CD4-positive, CD25-positive, alpha-beta regulatory T cell (primary cell): ENCODE measurements around the gene BBS9. TPM values are rescaled to one million over a fixed set of nuclear protein-coding genes. Genes with fewer than 3 reads are reported as not detected.
A peak's percentile ranks its signal among the peaks of the same experiment; 100 is the strongest.

ENCODE experiments used
- ATAC-seq, 2 donors: fragments of 150-1000 bp; cut with Tn5 transposase; one replicate each; pipeline ENCODE4 v1.10.0; 2021; ENCODE audit warnings: low read depth in 2 of 2, moderate number of reproducible peaks in 2 of 2, moderate library complexity in 1 of 2
- DNase-seq, 3 donors: peaks; one replicate each; pipeline versions ENCODE4 v3.0.0 to v3.0.0-alpha.2; 2012 to 2022; ENCODE audit warnings: mixed read lengths in 1 of 3
- H3K27ac ChIP-seq: one replicate; pipeline ENCODE4 v1.7.0; 2013; ENCODE audit warnings: mild to moderate bottlenecking, low read length; ENCODE audit not compliant: insufficient read depth, poor library complexity, severe bottlenecking
- H3K27me3 ChIP-seq: one replicate; pipeline ENCODE4 v1.7.0; 2013; ENCODE audit warnings: low read length; ENCODE audit not compliant: control insufficient read depth, insufficient read depth
- H3K36me3 ChIP-seq: one replicate; pipeline ENCODE4 v1.7.0; 2013; ENCODE audit warnings: mild to moderate bottlenecking, low read length, moderate library complexity; ENCODE audit not compliant: control insufficient read depth, insufficient read depth
- H3K4me1 ChIP-seq: 2 replicates; pipeline ENCODE4 v1.7.0; 2013; ENCODE audit warnings: mild to moderate bottlenecking, low read length; ENCODE audit not compliant: insufficient read depth, control insufficient read depth, poor library complexity, severe bottlenecking
- H3K4me3 ChIP-seq: one replicate; pipeline ENCODE4 v1.7.0; 2013; ENCODE audit warnings: low read depth, mild to moderate bottlenecking, low read length, moderate library complexity
- H3K9me3 ChIP-seq, 2 experiments: 1 replicate in 1 of 2; 2 replicates in 1 of 2; pipeline ENCODE4 v1.7.0; 2013; ENCODE audit warnings: low read length in 2 of 2, mild to moderate bottlenecking in 1 of 2, moderate library complexity in 1 of 2; ENCODE audit not compliant: control insufficient read depth in 2 of 2
- H3K27ac Mint-ChIP-seq, 3 donors: one replicate each; pipeline ENCODE4 v1.8.0; 2020 to 2022; ENCODE audit warnings: mild to moderate bottlenecking in 3 of 3, mixed read lengths in 3 of 3, moderate library complexity in 2 of 3
- H3K27me3 Mint-ChIP-seq: one replicate; pipeline ENCODE4 v1.8.0; 2022; ENCODE audit warnings: mild to moderate bottlenecking, mixed read lengths
- H3K36me3 Mint-ChIP-seq: one replicate; pipeline ENCODE4 v1.8.0; 2020; ENCODE audit warnings: mixed read lengths
- H3K4me1 Mint-ChIP-seq, 4 donors: one replicate each; pipeline ENCODE4 v1.8.0; 2020 to 2022; ENCODE audit warnings: mixed read lengths in 4 of 4, mild to moderate bottlenecking in 1 of 4
- H3K4me3 Mint-ChIP-seq, 4 donors: one replicate each; pipeline ENCODE4 v1.8.0; 2020 to 2022; ENCODE audit warnings: mild to moderate bottlenecking in 4 of 4, mixed read lengths in 4 of 4, moderate library complexity in 3 of 4
- H3K9me3 Mint-ChIP-seq, 7 donors: one replicate each; pipeline ENCODE4 v1.8.0; 2020 to 2022; ENCODE audit warnings: mixed read lengths in 7 of 7, mild to moderate bottlenecking in 3 of 7, moderate library complexity in 2 of 7
- polyA plus RNA-seq, 4 donors: library from polyadenylated mRNA; unstranded; fragments of 300-500 nt; fragmentation: Illumina TruSeq; gene quantifications; one replicate each; pipeline ENCODE4 v1.2.3, GENCODE V29; 2021
- total RNA-seq: library from RNA; stranded (reverse); gene quantifications from one replicate; pipeline ENCODE4 v1.2.3, GENCODE V29; 2022

Gene BBS9
- total and polyA plus RNA-seq, 5 donors from 2014 or later, result 8.1 to 18.7 (median 13.2) TPM

DNA sequence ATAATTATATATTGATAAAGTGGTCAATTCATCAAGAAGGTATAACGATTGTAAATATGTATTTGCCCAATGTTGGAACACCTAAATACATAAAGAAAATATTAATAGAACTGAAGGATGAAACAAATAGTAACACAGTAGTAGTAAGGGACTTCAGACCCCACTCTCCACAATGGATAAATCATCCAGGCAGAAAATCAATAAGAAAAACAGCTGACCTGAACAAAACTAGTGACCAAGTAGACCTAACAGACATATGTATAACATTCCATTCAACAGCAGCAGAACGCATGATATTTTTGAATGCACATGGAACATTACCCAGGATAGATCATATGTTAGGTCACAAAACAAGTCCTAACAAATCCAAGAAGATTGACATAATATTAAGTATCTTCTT, 489.9 kb downstream of the BBS9 start:
- no peaks in the 10 kb centered on the region for H3K27me3 Mint-ChIP-seq
- DNase-seq (no peak), ATAC-seq (no peak)
- H3K36me3 Mint-ChIP-seq, result no peaks in the 10 kb centered on the region
- no peak overlapping the region for H3K4me3 ChIP-seq
- no peak overlapping the region for H3K4me3 Mint-ChIP-seq
- H3K36me3 ChIP-seq, result no peaks in the 10 kb centered on the region
- peaks cover 3 to 39% (median 9%) of the 10 kb centered on the region in 7 donors for H3K9me3 Mint-ChIP-seq
- no peaks in the 10 kb centered on the region for H3K4me1 ChIP-seq
- H3K27ac ChIP-seq, result no peak overlapping the region
- H3K27me3 ChIP-seq, result no peaks in the 10 kb centered on the region
- peaks cover 0 to 4% (median 0%) of the 10 kb centered on the region in 4 donors for H3K4me1 Mint-ChIP-seq
- no peak overlapping the region for H3K27ac Mint-ChIP-seq
- H3K9me3 ChIP-seq, result no peaks in the 10 kb centered on the region

DNA sequence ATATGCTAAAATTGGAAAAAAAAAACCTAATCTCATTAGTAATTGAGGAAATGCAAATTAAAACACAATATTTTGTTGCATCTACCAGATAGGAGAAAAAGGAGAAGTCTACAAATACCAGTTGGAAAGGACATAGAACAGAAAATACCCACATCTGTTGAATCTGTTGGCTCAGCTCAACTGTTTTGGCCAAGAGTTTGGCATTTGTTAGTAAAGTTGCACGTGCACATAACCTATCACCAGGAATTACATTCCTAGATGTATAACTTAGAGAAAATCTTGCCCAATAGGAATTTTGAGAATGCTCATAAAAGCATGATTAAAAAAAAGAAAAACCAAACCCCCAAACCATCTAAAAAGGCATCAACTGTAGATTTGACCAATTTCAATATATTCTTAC, 493.9 kb downstream of the BBS9 start:
- peaks cover 3 to 33% (median 6%) of the 10 kb centered on the region in 7 donors for H3K9me3 Mint-ChIP-seq
- no peak overlapping the region for H3K4me3 Mint-ChIP-seq
- peaks cover 3% of the 10 kb centered on the region for H3K36me3 Mint-ChIP-seq
- DNase-seq, result no peak
- Histone ChIP-seq H3K9me3 (no peaks in the 10 kb centered on the region), H3K36me3 (no peaks in the 10 kb centered on the region), H3K4me3 (no peak overlapping the region), H3K4me1 (no peaks in the 10 kb centered on the region), H3K27ac (no peak overlapping the region), H3K27me3 (no peaks in the 10 kb centered on the region)
- peaks cover 0 to 4% (median 0%) of the 10 kb centered on the region in 4 donors for H3K4me1 Mint-ChIP-seq
- H3K27me3 Mint-ChIP-seq, result peaks cover 5% of the 10 kb centered on the region
- ATAC-seq, result no peak
- no peak overlapping the region for H3K27ac Mint-ChIP-seq

- Mint-ChIP-seq H3K27ac (no peak overlapping the region), H3K27me3 (peaks cover 5% of the 10 kb centered on the region), H3K4me1 (peaks cover 0 to 4% (median 0%) of the 10 kb centered on the region in 4 donors), H3K36me3 (peaks cover 3% of the 10 kb centered on the region), H3K9me3 (peaks cover 1 to 28% (median 6%) of the 10 kb centered on the region in 7 donors), H3K4me3 (no peak overlapping the region)
- no peaks in the 10 kb centered on the region for H3K9me3 ChIP-seq
- H3K27ac ChIP-seq, result no peak overlapping the region
- no peak for ATAC-seq
- no peak overlapping the region for H3K4me3 ChIP-seq
- no peaks in the 10 kb centered on the region for H3K27me3 ChIP-seq
- no peak for DNase-seq
- no peaks in the 10 kb centered on the region for H3K4me1 ChIP-seq
- no peaks in the 10 kb centered on the region for H3K36me3 ChIP-seq
Observed at GRCh38 chr7:33624215-33624614, 494.9 kb downstream of the BBS9 start.

GRCh38 chr7:33626869-33627268, 497.5 kb downstream of the BBS9 start:
- ATAC-seq (no peak), DNase-seq (no peak)
- Mint-ChIP-seq H3K36me3 (peaks cover 3% of the 10 kb centered on the region), H3K27ac (no peak overlapping the region), H3K9me3 (peaks cover 0 to 8% (median 2%) of the 10 kb centered on the region in 7 donors), H3K4me3 (no peak overlapping the region), H3K4me1 (peaks cover 0 to 4% (median 0%) of the 10 kb centered on the region in 4 donors), H3K27me3 (peaks cover 5% of the 10 kb centered on the region)
- Histone ChIP-seq H3K36me3 (no peaks in the 10 kb centered on the region), H3K9me3 (no peaks in the 10 kb centered on the region), H3K27ac (no peak overlapping the region), H3K4me3 (no peak overlapping the region), H3K4me1 (no peaks in the 10 kb centered on the region), H3K27me3 (no peaks in the 10 kb centered on the region)

GRCh38 chr7:33627741-33628140, 498.4 kb downstream of the BBS9 start:
- Mint-ChIP-seq H3K36me3 (peaks cover 3% of the 10 kb centered on the region), H3K27me3 (peaks cover 5% of the 10 kb centered on the region), H3K27ac (peak overlapping the region in 1 of 3 donors; percentile 7), H3K9me3 (peaks cover 0 to 8% (median 2%) of the 10 kb centered on the region in 7 donors), H3K4me1 (peaks cover 0 to 4% (median 0%) of the 10 kb centered on the region in 4 donors), H3K4me3 (no peak overlapping the region)
- no peaks in the 10 kb centered on the region for H3K4me1 ChIP-seq
- ATAC-seq (no peak), DNase-seq (no peak)
- H3K27ac ChIP-seq, result no peak overlapping the region
- no peak overlapping the region for H3K4me3 ChIP-seq
- no peaks in the 10 kb centered on the region for H3K36me3 ChIP-seq
- no peaks in the 10 kb centered on the region for H3K9me3 ChIP-seq
- H3K27me3 ChIP-seq, result no peaks in the 10 kb centered on the region

DNA sequence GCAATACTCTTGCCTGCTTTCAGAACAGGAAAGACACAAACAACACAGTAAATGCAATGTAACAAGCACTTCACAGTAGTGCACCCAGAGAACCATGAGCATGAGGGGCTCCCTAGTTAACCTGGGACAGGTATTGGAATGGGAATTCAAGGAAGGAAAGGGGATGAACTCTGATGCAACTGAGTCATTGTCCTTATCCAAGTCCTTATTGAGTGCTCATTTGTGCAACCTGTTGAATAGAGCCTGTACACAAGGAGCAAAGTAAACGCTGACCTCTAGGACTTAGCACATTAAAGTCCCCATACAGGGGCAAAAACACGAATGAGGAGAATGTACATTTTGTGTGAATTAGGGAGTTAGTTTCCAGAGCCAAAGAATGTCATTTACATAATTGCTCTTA, 499.5 kb downstream of the BBS9 start:
- Mint-ChIP-seq H3K27ac (no peak overlapping the region), H3K36me3 (peaks cover 3% of the 10 kb centered on the region), H3K4me3 (no peak overlapping the region), H3K27me3 (peaks cover 5% of the 10 kb centered on the region), H3K4me1 (peaks cover 0 to 4% (median 0%) of the 10 kb centered on the region in 4 donors), H3K9me3 (peaks cover 0 to 8% (median 1%) of the 10 kb centered on the region in 7 donors)
- Histone ChIP-seq H3K27ac (no peak overlapping the region), H3K9me3 (no peaks in the 10 kb centered on the region), H3K27me3 (no peaks in the 10 kb centered on the region), H3K36me3 (no peaks in the 10 kb centered on the region), H3K4me1 (no peaks in the 10 kb centered on the region), H3K4me3 (no peak overlapping the region)
- DNase-seq (no peak), ATAC-seq (no peak)

GRCh38 chr7:33630359-33630758, 501.0 kb downstream of the BBS9 start:
- H3K4me3 Mint-ChIP-seq, result no peak overlapping the region

GRCh38 chr7:33632322-33632721, 503.0 kb downstream of the BBS9 start:
- Mint-ChIP-seq H3K27ac (no peak overlapping the region), H3K27me3 (no peaks in the 10 kb centered on the region), H3K36me3 (no peaks in the 10 kb centered on the region), H3K4me1 (no peaks in the 10 kb centered on the region), H3K9me3 (no peaks in the 10 kb centered on the region), H3K4me3 (no peak overlapping the region)
- H3K4me1 ChIP-seq, result no peaks in the 10 kb centered on the region
- no peak overlapping the region for H3K27ac ChIP-seq
- H3K9me3 ChIP-seq, result no peaks in the 10 kb centered on the region
- no peak overlapping the region for H3K4me3 ChIP-seq
- ATAC-seq (no peak), DNase-seq (no peak)
- H3K36me3 ChIP-seq, result no peaks in the 10 kb centered on the region
- H3K27me3 ChIP-seq, result no peaks in the 10 kb centered on the region

More at GRCh38 chr7:33630359-33630758, 501.0 kb downstream of the BBS9 start:
- H3K4me1 ChIP-seq, result no peaks in the 10 kb centered on the region
- H3K27me3 ChIP-seq, result no peaks in the 10 kb centered on the region
- no peak for DNase-seq
- H3K4me3 ChIP-seq, result no peak overlapping the region
- H3K9me3 ChIP-seq, result no peaks in the 10 kb centered on the region
- peaks cover 5% of the 10 kb centered on the region for H3K27me3 Mint-ChIP-seq
- ATAC-seq, result no peak
- no peak overlapping the region for H3K27ac ChIP-seq
- peaks cover 0 to 4% (median 0%) of the 10 kb centered on the region in 4 donors for H3K4me1 Mint-ChIP-seq
- H3K36me3 Mint-ChIP-seq, result peaks cover 3% of the 10 kb centered on the region
- H3K9me3 Mint-ChIP-seq, result peaks cover 0 to 8% (median 1%) of the 10 kb centered on the region in 7 donors
- H3K36me3 ChIP-seq, result no peaks in the 10 kb centered on the region
- no peak overlapping the region for H3K27ac Mint-ChIP-seq
